GM12892 (cell line): Measurements from ENCODE around the gene GCSH.

Experiments used
- POLR2AphosphoS5 ChIP-seq: IDR thresholded peaks from 2 replicates; pipeline ENCODE4 v1.6.1; 2011; ENCODE audit warnings: low read depth, low read length, control low read depth
- TAF1 ChIP-seq: IDR thresholded peaks from 2 replicates; pipeline ENCODE4 v1.6.1; 2011; ENCODE audit warnings: low read depth, mild to moderate bottlenecking, control low read depth, low read length, borderline replicate concordance

- TF ChIP-seq POLR2AphosphoS5 = no peak
- TF ChIP-seq TAF1 = no peak
Observed at GRCh38 chr16:81117436-81117835, 21.2 kb upstream of the GCSH start.
